ENCODE measurements around the gene WDR18. TPM values are rescaled to one million over a fixed set of nuclear protein-coding genes. Genes with fewer than 3 reads are reported as not detected.

Gene WDR18
- total RNA-seq, 1 donor from 2014 or later, result 19.4 TPM

DNA sequence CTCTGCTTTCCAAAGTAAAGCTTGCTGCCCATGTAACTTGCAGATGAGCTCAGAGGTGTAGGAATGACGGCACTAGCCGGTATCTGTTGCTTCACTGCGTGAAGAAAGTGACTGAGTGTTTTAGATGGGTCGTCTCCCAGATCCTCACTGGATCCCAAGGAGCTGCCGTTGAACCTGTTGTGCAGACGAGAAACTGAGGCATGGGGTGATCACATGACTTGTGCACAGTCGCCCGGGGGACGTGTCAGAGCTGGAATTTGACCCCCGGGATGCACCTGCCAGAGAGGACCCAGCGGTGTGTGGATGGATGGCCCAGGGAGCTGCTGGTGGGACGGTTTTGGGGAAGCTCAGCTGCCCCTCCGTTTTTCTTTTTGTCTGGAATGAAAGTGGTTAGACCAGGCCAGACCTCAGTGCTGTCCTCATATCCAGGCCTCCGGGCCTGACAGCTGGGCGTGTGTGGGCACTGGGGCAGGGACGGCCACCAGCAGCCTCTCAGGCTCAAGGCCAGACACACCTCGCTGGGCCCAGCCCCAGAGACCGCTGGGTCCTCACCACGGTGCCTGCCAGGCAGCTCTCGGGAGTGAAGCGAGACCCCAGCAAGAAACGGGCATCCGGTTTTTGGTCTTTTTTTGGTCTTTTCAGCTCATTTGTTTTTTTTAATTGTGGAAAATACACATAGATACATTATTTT, 45.8 kb upstream of the WDR18 start:
- H3K4me3 ChIP-seq, result no peak overlapping the region
- peaks cover 4% of the 10 kb centered on the region for H3K36me3 ChIP-seq
- H3K27ac ChIP-seq (replicated peaks), result no peak overlapping the region
- no peaks in the 10 kb centered on the region for H3K9me3 ChIP-seq (replicated peaks)
- TF ChIP-seq, protein P1, sequence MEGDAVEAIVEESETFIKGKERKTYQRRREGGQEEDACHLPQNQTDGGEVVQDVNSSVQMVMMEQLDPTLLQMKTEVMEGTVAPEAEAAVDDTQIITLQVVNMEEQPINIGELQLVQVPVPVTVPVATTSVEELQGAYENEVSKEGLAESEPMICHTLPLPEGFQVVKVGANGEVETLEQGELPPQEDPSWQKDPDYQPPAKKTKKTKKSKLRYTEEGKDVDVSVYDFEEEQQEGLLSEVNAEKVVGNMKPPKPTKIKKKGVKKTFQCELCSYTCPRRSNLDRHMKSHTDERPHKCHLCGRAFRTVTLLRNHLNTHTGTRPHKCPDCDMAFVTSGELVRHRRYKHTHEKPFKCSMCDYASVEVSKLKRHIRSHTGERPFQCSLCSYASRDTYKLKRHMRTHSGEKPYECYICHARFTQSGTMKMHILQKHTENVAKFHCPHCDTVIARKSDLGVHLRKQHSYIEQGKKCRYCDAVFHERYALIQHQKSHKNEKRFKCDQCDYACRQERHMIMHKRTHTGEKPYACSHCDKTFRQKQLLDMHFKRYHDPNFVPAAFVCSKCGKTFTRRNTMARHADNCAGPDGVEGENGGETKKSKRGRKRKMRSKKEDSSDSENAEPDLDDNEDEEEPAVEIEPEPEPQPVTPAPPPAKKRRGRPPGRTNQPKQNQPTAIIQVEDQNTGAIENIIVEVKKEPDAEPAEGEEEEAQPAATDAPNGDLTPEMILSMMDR (IDR thresholded peaks at IDR 0.05; ENCODE audit: borderline replicate concordance), result no peak
- H3K27me3 ChIP-seq (ENCODE audit: low read depth), result no peaks in the 10 kb centered on the region
- intact Hi-C loops (cut with micrococcal nuclease), result no loop called here
- peaks cover 45% of the 10 kb centered on the region for H3K4me1 ChIP-seq
- no peak for DNase-seq

DNA sequence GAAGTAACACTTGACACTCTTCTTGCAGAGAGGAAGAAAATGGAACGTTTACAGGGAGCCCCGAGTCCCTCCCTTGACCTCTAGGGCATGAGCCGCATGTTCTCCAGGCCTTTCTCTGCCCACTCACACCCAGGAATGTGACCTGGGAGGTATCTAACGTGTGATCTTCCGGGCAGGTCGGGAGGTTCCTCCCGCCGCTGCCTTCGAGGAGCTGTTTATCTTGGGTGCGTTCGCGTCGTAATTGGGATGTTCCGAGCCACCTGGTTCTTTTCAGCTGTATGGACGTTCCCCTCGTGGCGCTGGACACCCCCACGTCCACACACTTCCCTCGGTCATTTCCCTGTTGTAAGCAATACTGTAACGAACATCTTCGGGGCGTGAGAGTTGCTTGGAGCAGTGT, 44.7 kb upstream of the WDR18 start:
- TF ChIP-seq, protein P1 (IDR thresholded peaks at IDR 0.05; ENCODE audit: borderline replicate concordance), result no peak
- DNase-seq, result no peak
- H3K4me3 ChIP-seq, result no peak overlapping the region
- H3K4me1 ChIP-seq, result peaks cover 34% of the 10 kb centered on the region
- H3K9me3 ChIP-seq (replicated peaks), result no peaks in the 10 kb centered on the region
- H3K27me3 ChIP-seq (ENCODE audit: low read depth), result no peaks in the 10 kb centered on the region
- intact Hi-C loops (cut with micrococcal nuclease), result no loop called here
- no peak overlapping the region for H3K27ac ChIP-seq (replicated peaks)
- peaks cover 4% of the 10 kb centered on the region for H3K36me3 ChIP-seq

DNA sequence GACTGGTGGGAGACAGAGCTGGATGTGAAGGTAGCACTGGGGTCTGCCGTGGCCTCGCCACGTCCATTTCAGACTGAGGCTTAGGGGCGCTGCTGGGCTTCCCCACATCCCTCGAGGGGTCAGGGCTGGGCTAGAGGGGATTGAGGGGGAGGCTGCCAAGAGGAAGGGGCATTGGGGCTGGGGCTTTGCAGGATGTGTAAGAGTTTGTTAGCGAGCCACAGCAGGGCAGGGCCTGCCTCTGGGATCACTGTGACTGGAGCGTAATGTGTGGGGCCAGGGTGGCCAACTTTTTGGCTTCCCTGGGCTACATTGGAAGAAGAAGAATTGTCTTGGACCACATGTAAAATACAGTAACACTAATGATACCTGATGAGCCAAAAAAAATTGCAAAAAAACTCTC, 44.2 kb upstream of the WDR18 start:
- Histone ChIP-seq H3K4me1 (peaks cover 29% of the 10 kb centered on the region), H3K27me3 (ENCODE audit: low read depth) (no peaks in the 10 kb centered on the region), H3K36me3 (peaks cover 4% of the 10 kb centered on the region), H3K27ac (replicated peaks) (peak overlapping the region; percentile 80), H3K4me3 (no peak overlapping the region), H3K9me3 (replicated peaks) (no peaks in the 10 kb centered on the region)
- TF ChIP-seq, protein P1 (IDR thresholded peaks at IDR 0.05; ENCODE audit: borderline replicate concordance), result no peak
- intact Hi-C loops (cut with micrococcal nuclease), result no loop called here
- no peak for DNase-seq

DNA sequence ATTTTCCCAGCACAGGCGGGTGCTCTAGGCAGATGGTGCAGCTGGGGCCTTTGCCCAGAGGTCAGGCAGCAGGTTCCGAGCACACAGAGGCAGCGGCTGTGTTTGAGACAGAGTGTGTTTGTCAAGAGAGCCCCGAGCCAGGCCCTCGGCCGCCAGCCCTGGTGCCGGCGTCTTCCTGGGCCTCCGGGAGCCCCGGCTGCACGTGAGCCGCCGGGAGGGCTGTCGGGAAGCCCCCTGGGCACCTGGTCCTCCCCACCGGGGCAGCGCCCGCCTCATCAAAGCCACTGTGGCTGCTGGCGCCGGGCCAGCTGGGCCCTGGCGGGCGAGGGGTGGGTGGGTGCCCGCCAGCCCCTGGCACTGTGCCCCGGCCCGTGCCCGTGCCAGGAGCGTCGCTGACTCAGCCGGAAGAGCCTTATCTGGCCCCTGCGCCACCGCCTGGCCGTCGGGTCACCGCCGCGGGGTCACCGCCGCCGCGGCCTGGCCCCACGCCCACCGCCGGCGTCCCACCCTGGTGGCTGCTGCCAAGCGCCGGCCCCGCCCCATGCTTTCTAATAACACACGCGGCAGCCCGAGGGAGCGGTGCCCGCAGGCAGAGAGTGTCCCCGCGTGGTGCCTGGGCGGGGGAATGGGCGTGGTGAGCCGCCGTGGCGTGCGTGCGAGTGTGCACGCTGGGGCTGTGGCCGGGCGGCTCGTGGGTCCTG, 43.4 kb upstream of the WDR18 start:
- peak; percentile 76 for DNase-seq
- TF ChIP-seq, protein P1 (IDR thresholded peaks at IDR 0.05; ENCODE audit: borderline replicate concordance), result no peak
- Histone ChIP-seq H3K9me3 (replicated peaks) (no peaks in the 10 kb centered on the region), H3K27me3 (ENCODE audit: low read depth) (no peaks in the 10 kb centered on the region), H3K36me3 (peaks cover 4% of the 10 kb centered on the region), H3K27ac (replicated peaks) (peak overlapping the region; percentile 80), H3K4me3 (peak overlapping the region; percentile 62), H3K4me1 (peaks cover 22% of the 10 kb centered on the region)
- intact Hi-C loops (cut with micrococcal nuclease), result no loop called here

DNA sequence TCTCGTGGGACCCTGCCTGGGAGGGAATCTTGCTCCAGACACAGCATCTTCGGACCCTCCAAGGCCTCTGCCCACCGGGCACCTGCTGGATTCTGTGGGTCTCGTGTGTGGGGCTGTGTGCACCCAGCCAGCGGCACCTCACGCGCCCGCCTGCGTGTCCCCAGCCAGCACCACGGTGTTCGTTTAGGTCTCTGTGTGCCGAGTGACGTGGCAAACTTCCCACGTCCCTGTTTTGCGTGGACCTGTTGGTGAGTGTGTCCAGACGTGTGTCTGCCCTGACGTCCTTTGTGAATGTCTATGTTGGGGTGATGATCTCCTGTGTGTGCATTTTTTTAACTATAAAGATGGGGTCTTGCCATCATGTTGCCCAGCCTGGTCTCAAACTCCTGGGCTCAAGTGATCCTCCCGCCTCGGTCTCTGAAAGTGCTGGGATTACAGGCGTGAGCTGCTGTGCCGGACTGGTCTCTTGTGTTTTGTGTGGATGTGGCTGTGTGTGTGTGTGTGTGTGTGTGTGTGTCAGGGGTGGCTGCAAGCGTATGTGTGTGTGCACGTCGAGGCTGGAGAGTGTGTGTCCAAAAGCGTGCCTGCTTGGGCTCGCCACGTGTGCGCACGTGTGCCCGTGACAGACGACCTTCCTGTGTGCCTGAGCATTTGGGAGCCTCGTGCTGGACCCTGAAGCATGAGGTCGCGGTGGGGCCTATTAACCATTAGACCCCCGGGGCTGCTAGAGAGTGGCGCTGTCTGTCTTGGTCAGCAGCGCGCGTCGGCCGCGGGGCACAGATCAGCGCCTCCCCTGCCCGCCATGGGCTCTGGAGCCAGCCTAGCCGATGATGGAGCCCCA, 42.6 kb upstream of the WDR18 start:
- Histone ChIP-seq H3K27ac (replicated peaks) (peak overlapping the region; percentile 80), H3K4me3 (peak overlapping the region; percentile 62), H3K9me3 (replicated peaks) (no peaks in the 10 kb centered on the region), H3K36me3 (peaks cover 4% of the 10 kb centered on the region), H3K27me3 (ENCODE audit: low read depth) (no peaks in the 10 kb centered on the region), H3K4me1 (peaks cover 22% of the 10 kb centered on the region)
- TF ChIP-seq, protein P1 (IDR thresholded peaks at IDR 0.05; ENCODE audit: borderline replicate concordance), result no peak
- intact Hi-C loops (cut with micrococcal nuclease), result no loop called here
- DNase-seq, result no peak
